Lung (tissue), 13 donors: ENCODE results near the gene DTWD2. TPM values are rescaled to one million over a fixed set of nuclear protein-coding genes. Genes with fewer than 3 reads are reported as not detected.

Source experiments
- ATAC-seq: fragments of 200-7000 bp; cut with Tn5 transposase; one replicate; pipeline ENCODE4 v1.9.1; 2020; ENCODE audit warnings: moderate number of reproducible peaks; ENCODE audit not compliant: insufficient read depth, low FRiP score
- DNase-seq, 3 donors: peaks; one replicate each; pipeline ENCODE4 v3.0.0-alpha.2; 2013 to 2017
- H3K27ac ChIP-seq, 2 donors: one replicate each; pipeline ENCODE4 v1.5.1; 2013; ENCODE audit warnings: mild to moderate bottlenecking in 2 of 2, moderate library complexity in 2 of 2, control low read depth in 1 of 2, inconsistent platforms in 1 of 2, low read depth in 1 of 2, low read length in 1 of 2
- H3K27me3 ChIP-seq, 3 donors: one replicate each; pipeline ENCODE4 v1.5.1; 2013; ENCODE audit warnings: low read length in 2 of 3; ENCODE audit not compliant: control insufficient read depth in 3 of 3, insufficient read depth in 3 of 3
- H3K36me3 ChIP-seq, 4 donors: one replicate each; pipeline ENCODE4 v1.5.1; 2013; ENCODE audit warnings: low read length in 4 of 4, mild to moderate bottlenecking in 1 of 4, moderate library complexity in 1 of 4; ENCODE audit not compliant: control insufficient read depth in 4 of 4, insufficient read depth in 4 of 4
- H3K4me1 ChIP-seq, 5 donors: one replicate each; pipeline ENCODE4 v1.5.1; 2013; ENCODE audit warnings: low read length in 5 of 5, mild to moderate bottlenecking in 2 of 5, moderate library complexity in 1 of 5; ENCODE audit not compliant: control insufficient read depth in 5 of 5, insufficient read depth in 5 of 5
- H3K4me3 ChIP-seq: one replicate; pipeline ENCODE4 v1.5.1; 2013; ENCODE audit warnings: mild to moderate bottlenecking, control low read depth, moderate library complexity
- H3K9ac ChIP-seq, 2 donors: one replicate each; pipeline ENCODE4 v1.5.1; 2013; ENCODE audit warnings: low read length in 2 of 2, control low read depth in 1 of 2; ENCODE audit not compliant: insufficient read depth in 1 of 2
- H3K9me3 ChIP-seq, 4 donors: one replicate each; pipeline ENCODE4 v1.5.1; 2013; ENCODE audit warnings: low read length in 3 of 4, mild to moderate bottlenecking in 1 of 4, moderate library complexity in 1 of 4; ENCODE audit not compliant: control insufficient read depth in 4 of 4, insufficient read depth in 3 of 4
- WGBS, 2 donors: extraction: QIAGEN DNeasy Blood & Tissue Kit; methylation state at CpG; one replicate each; pipeline ENCODE4 v1.1.7; 2013; 5-methylcytosine and 5-hydroxymethylcytosine counted together
- polyA plus RNA-seq, 2 donors: library from polyadenylated mRNA; stranded (reverse); fragments of 200-250 nt; gene quantifications; one replicate each; pipeline ENCODE4 v1.2.1, GENCODE V29; 2013
- small RNA-seq: library from RNA; depleted of rRNA; stranded (forward); fragments of <200 nt; gene quantifications from one replicate; pipeline ENCODE3, GENCODE V24; 2014; ENCODE audit warnings: low replicate concordance
- total RNA-seq, 2 donors: library from RNA; depleted of rRNA in 1 of 2; stranded (reverse); fragments of >200 nt in 1 of 2; gene quantifications; one replicate each; pipeline ENCODE4 v1.2.1, GENCODE V29; 2014 to 2021
- TF ChIP-seq, protein P1 (sequence below): IDR thresholded peaks from 2 replicates; pipeline ENCODE4 v1.5.1; 2012; ENCODE audit warnings: mild to moderate bottlenecking; ENCODE audit errors: control extremely low read depth, extremely low read depth
- donor health status: control.
- donor health status: control.
- donor health status: Bipolar disorder and iron deficiency.
- donor health status: healthy.
- donor health status: DM: yes; HTN: yes; CAD: no.

Gene DTWD2
- total and polyA plus RNA-seq, 4 donors: 1.7 to 11.4 (median 5.2) TPM

DNA sequence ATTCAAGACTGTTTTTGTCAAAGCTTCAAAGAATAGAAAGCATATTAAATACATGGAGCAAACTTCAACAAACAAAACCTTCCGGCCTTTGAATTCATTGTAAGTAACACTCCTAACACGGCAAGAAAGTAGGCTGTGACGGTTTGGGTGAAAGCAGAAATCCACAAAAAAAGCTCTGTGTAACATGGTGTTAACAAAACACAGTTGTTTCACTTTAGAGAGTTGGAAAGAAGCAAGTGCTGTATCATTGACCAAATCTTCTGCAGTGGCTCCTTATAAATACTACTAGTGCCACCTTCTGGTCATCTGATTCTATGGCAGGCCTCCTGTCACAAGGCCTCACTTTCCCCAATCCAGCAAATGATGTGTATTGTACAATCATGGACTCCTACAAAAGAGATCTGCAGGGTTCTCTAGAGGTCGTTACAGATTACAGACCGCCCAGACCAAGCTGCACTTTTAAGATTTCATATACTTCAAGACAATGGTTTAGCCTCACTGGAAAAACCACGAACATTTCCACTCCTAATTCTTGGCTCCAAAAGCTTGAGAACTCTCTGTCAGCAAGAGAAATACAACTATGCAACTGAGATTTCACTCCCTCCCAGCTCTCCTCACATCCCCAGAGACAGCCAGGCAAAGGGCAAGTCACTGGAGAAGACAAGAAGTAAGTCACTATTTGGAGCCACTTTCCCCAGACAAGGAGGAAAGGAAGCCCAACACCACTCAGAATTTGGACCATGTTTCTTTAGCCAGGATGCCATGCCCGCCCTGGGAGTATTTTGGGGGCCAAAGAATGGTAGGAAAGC, 196.2 kb downstream of the DTWD2 start:
- H3K9ac ChIP-seq: peak overlapping the region in 1 of 2 donors; percentile 56
- H3K4me1 ChIP-seq: peaks cover 0 to 24% (median 4%) of the 10 kb centered on the region in 5 donors
- TF ChIP-seq, protein P1, sequence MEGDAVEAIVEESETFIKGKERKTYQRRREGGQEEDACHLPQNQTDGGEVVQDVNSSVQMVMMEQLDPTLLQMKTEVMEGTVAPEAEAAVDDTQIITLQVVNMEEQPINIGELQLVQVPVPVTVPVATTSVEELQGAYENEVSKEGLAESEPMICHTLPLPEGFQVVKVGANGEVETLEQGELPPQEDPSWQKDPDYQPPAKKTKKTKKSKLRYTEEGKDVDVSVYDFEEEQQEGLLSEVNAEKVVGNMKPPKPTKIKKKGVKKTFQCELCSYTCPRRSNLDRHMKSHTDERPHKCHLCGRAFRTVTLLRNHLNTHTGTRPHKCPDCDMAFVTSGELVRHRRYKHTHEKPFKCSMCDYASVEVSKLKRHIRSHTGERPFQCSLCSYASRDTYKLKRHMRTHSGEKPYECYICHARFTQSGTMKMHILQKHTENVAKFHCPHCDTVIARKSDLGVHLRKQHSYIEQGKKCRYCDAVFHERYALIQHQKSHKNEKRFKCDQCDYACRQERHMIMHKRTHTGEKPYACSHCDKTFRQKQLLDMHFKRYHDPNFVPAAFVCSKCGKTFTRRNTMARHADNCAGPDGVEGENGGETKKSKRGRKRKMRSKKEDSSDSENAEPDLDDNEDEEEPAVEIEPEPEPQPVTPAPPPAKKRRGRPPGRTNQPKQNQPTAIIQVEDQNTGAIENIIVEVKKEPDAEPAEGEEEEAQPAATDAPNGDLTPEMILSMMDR: peak; percentile 58
- H3K36me3 ChIP-seq: no peaks in the 10 kb centered on the region
- no peak overlapping the region for H3K4me3 ChIP-seq
- ATAC-seq (peak; percentile 90), DNase-seq (peak; percentile 63 to 95 (median 92))
- H3K9me3 ChIP-seq: no peaks in the 10 kb centered on the region
- H3K27ac ChIP-seq: peak overlapping the region in 1 of 2 donors; percentile 21
- H3K27me3 ChIP-seq: no peaks in the 10 kb centered on the region
- 31 to 49% methylated on average over 7 of the region's 7 CpGs for WGBS, 2 donors

DNA sequence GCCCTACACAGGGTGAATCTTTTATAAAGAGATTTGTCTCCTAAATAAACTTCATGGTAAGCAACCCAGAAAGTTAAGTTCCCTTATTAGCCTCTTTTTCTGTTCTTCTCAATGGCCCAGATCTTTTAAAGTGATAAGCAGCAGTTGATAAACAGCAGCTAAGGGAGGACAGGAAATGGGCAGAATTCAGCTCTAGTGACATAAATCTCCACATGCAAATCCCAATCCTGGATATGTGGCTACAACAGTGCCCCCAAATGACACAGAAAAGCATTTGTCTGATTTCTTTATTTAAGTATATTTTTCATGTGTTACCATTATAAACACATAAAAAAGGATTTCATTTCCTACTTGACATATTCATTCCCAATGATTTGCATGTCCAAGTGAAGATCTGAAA, 199.0 kb downstream of the DTWD2 start:
- no peaks in the 10 kb centered on the region for H3K36me3 ChIP-seq
- H3K27ac ChIP-seq: no peak overlapping the region
- no peak for ATAC-seq
- DNase-seq: peak in 2 of 3 donors; percentile 5 to 59
- peaks cover 0 to 24% (median 4%) of the 10 kb centered on the region in 5 donors for H3K4me1 ChIP-seq
- TF ChIP-seq, protein P1: no peak
- no peak overlapping the region for H3K4me3 ChIP-seq
- H3K9me3 ChIP-seq: no peaks in the 10 kb centered on the region
- no peak overlapping the region for H3K9ac ChIP-seq
- no peaks in the 10 kb centered on the region for H3K27me3 ChIP-seq

DNA sequence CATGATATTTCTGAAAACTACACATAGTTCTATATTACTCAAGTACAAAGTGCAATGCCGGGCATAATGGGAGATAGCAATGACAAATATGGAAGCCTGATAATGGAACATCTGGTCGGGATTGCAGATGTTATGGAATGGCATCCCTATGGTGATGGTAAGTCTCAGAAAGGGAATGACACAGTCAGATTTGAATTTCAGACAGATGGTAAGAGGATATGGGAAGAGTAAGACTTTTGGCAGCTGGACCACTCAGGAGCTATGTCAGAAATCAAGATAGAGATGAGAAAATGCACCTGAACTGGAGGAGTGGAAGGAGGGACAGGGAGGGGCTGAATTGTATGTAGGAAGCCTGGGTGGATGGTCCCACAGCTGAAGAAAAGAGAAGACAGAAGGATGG, 200.0 kb downstream of the DTWD2 start:
- Histone ChIP-seq H3K9me3 (no peaks in the 10 kb centered on the region), H3K9ac (no peak overlapping the region), H3K4me3 (no peak overlapping the region), H3K27me3 (no peaks in the 10 kb centered on the region), H3K27ac (no peak overlapping the region), H3K4me1 (peaks cover 0 to 24% (median 4%) of the 10 kb centered on the region in 5 donors), H3K36me3 (no peaks in the 10 kb centered on the region)
- TF ChIP-seq, protein P1: no peak
- DNase-seq: no peak
- no peak for ATAC-seq
- 92 to 98% methylated on average over 2 of the region's 2 CpGs for WGBS, 2 donors

Small RNAs within 50 kb of the gene (small RNA-seq; reads per million reads assigned to genes)
- not detected for gene RNU6-373P

Other genes with a start within 250 kb of the DTWD2 start
- 100 to 1,000 TPM in 1 of 2 donors, 10 to 100 TPM in 1; 36.4 to 125 TPM for gene DMXL1, start 82.5 kb upstream of the DTWD2 start, total RNA-seq
- 10 to 100 TPM in 1 of 2 donors, 1 to 10 TPM in 1; 8.8 to 17.6 TPM for gene DMXL1, start 82.5 kb upstream of the DTWD2 start, polyA plus RNA-seq